WTC11 (cell line): ENCODE results near the gene CDC37L1. TPM values are rescaled to one million over a fixed set of nuclear protein-coding genes. Genes with fewer than 3 reads are reported as not detected.

Source experiments
- ATAC-seq: fragments of 200-7000 bp; cut with Tn5 transposase; 2 replicates; pipeline ENCODE4 v1.10.0; 2021; ENCODE audit warnings: mild to moderate bottlenecking, moderate library complexity
- CTCF ChIA-PET: fragments of 300-600 bp; sonication (Branson Sonifier 250); formaldehyde crosslinking; loops from one replicate; lab custom pipeline; 2021; ENCODE audit warnings: antibody characterized with exemption; lab: Charles Lee
- POLR2A ChIA-PET: fragments of 350-600 bp; sonication (Branson Sonifier 250); formaldehyde crosslinking; loops from one replicate; lab custom pipeline; 2021; ENCODE audit warnings: antibody characterized with exemption; lab: Charles Lee
- DNase-seq: peaks from one replicate; pipeline ENCODE4 v3.0.0; 2021; ENCODE audit warnings: low spot score
- H3K27ac Mint-ChIP-seq: 2 replicates; pipeline ENCODE4 v1.8.0; 2021; ENCODE audit warnings: mixed read lengths
- H3K27me3 Mint-ChIP-seq: 2 replicates; pipeline ENCODE4 v1.8.0; 2021; ENCODE audit warnings: low read depth, mild to moderate bottlenecking, moderate library complexity, mixed read lengths
- H3K36me3 Mint-ChIP-seq: 2 replicates; pipeline ENCODE4 v1.8.0; 2021; ENCODE audit warnings: mixed read lengths
- H3K4me1 Mint-ChIP-seq: 2 replicates; pipeline ENCODE4 v1.8.0; 2022; ENCODE audit warnings: mixed read lengths
- H3K4me3 Mint-ChIP-seq: 2 replicates; pipeline ENCODE4 v1.8.0; 2021; ENCODE audit warnings: mild to moderate bottlenecking, moderate library complexity, mixed read lengths
- H3K9me3 Mint-ChIP-seq: 2 replicates; pipeline ENCODE4 v1.8.0; 2021; ENCODE audit warnings: mixed read lengths
- ATF1 ChIP-seq: sonication (generic); formaldehyde crosslinking; IDR thresholded peaks from 2 replicates; pipeline ENCODE4 v1.8.1; 2023; ENCODE audit warnings: mild to moderate bottlenecking, moderate library complexity, missing genetic modification reagents
- FOXK1 ChIP-seq: sonication (generic); formaldehyde crosslinking; IDR thresholded peaks from 2 replicates; pipeline ENCODE4 v1.8.0; 2022; ENCODE audit warnings: mild to moderate bottlenecking, moderate library complexity, missing genetic modification reagents
- FOXP1 ChIP-seq: sonication (generic); formaldehyde crosslinking; IDR thresholded peaks from 2 replicates; pipeline ENCODE4 v1.8.0; 2022; ENCODE audit warnings: missing genetic modification reagents, mild to moderate bottlenecking, moderate library complexity, borderline replicate concordance
- GABPB1 ChIP-seq: sonication (generic); formaldehyde crosslinking; IDR thresholded peaks from 2 replicates; pipeline ENCODE4 v1.8.1; 2023; ENCODE audit warnings: mild to moderate bottlenecking, missing genetic modification reagents
- JUN ChIP-seq: sonication (generic); formaldehyde crosslinking; IDR thresholded peaks from 2 replicates; pipeline ENCODE4 v1.8.0; 2023; ENCODE audit warnings: mild to moderate bottlenecking, missing genetic modification reagents
- NFATC4 ChIP-seq: fragments of 250-450 bp; sonication (Bioruptor Pico); IDR thresholded peaks from 2 replicates; pipeline ENCODE4 v1.9.0; 2021; ENCODE audit warnings: mild to moderate bottlenecking
- NR1H2 ChIP-seq: sonication (generic); formaldehyde crosslinking; IDR thresholded peaks from 2 replicates; pipeline ENCODE4 v1.9.0; 2021; ENCODE audit warnings: mild to moderate bottlenecking, moderate library complexity, missing genetic modification reagents
- ZNF121 ChIP-seq: sonication (generic); formaldehyde crosslinking; IDR thresholded peaks from 2 replicates; pipeline ENCODE4 v1.8.0; 2023; ENCODE audit warnings: missing genetic modification reagents
- ZNF138 ChIP-seq: sonication (generic); formaldehyde crosslinking; conservative IDR thresholded peaks from 2 replicates; pipeline ENCODE4 v1.8.1; 2022; ENCODE audit warnings: mild to moderate bottlenecking, moderate library complexity, missing genetic modification reagents
- total RNA-seq: library from RNA; stranded (reverse); gene quantifications from 3 replicates; pipeline ENCODE4 v1.2.3, GENCODE V29; 2021
- TF ChIP-seq, protein P1 (sequence below): sonication (generic); formaldehyde crosslinking; IDR thresholded peaks from 2 replicates; pipeline ENCODE4 v1.8.0; 2022; ENCODE audit warnings: mild to moderate bottlenecking, missing genetic modification reagents
- TF ChIP-seq, protein P2 (sequence below): sonication (generic); formaldehyde crosslinking; conservative IDR thresholded peaks from 2 replicates; pipeline ENCODE4 v1.8.1; 2022; ENCODE audit warnings: mild to moderate bottlenecking, missing genetic modification reagents
- TF ChIP-seq, protein P3 (sequence below): sonication (generic); formaldehyde crosslinking; IDR thresholded peaks from 2 replicates; pipeline ENCODE4 v1.8.1; 2023; ENCODE audit warnings: mild to moderate bottlenecking, missing genetic modification reagents
- TF ChIP-seq, protein P4 (sequence below): fragments of 250-450 bp; sonication (Bioruptor Pico); IDR thresholded peaks from 2 replicates; pipeline ENCODE4 v2.1.2; 2022; ENCODE audit warnings: mild to moderate bottlenecking, moderate library complexity
- TF ChIP-seq, protein P5 (sequence below): fragments of 250-450 bp; sonication (Bioruptor Pico); IDR thresholded peaks from 2 replicates; pipeline ENCODE4 v1.9.0; 2021; ENCODE audit warnings: moderate library complexity, mild to moderate bottlenecking, inconsistent platforms, borderline replicate concordance
- TF ChIP-seq, protein P6 (sequence below): fragments of 250-450 bp; sonication (Bioruptor Pico); IDR thresholded peaks from 2 replicates; pipeline ENCODE4 v1.9.0; 2021; ENCODE audit warnings: mild to moderate bottlenecking
- TF ChIP-seq, protein P7 (sequence below): fragments of 250-450 bp; sonication (Bioruptor Pico); conservative IDR thresholded peaks from 2 replicates; pipeline ENCODE4 v1.9.0; 2021; ENCODE audit warnings: mild to moderate bottlenecking
- TF ChIP-seq, protein P8 (sequence below): fragments of 200-600 bp; IDR thresholded peaks from 2 replicates; pipeline ENCODE4 v1.8.0; 2022; ENCODE audit warnings: antibody characterized with exemption
- TF ChIP-seq, protein P9 (sequence below): sonication (generic); formaldehyde crosslinking; IDR thresholded peaks from 2 replicates; pipeline ENCODE4 v1.8.1; 2022; ENCODE audit warnings: mild to moderate bottlenecking, moderate library complexity, missing genetic modification reagents

CDC37L1 gene
- total RNA-seq, 1 experiment from 2014 or later = 20.1 TPM

DNA sequence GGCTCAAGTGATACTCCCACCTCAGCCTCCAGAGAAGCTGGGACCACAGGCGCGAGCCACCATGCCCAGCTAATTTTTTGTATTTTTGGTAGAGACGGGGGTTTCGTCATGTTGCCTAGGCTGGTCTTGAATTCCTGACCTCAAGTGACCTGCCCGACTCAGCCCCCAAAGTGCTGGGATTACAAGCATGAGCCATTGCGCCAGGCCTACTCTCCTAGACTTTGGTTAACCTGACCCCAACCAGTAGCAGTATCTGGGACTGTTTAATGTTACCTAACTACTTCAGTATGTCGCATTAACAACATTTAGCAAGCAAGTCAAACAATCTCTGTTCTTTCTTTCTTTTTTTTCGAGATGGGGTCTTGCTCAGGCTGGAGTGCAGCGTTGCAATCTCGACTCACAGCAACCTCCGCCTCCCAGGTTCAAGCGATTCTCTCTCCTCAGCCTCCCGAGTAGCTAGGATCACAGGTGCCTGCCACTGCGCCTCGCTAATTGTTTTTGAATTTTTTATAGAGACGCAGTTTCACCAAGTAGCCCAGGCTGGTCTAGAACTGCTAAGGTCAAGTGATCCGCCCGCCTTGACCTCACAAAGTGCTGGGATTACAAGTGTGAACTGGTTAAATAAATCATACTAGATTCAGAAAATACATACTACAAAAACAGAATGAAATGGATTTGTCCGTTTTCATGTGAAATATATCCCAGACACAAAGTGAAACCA is 59.7 kb downstream of the CDC37L1 start:
- no peak for TF ChIP-seq NFATC4 (CRISPR knock-in tag)
- TF ChIP-seq GABPB1 (CRISPR knock-in tag) = peak; percentile 22; the same call in 1 of the 2 replicates
- peaks cover 34% of the 10 kb centered on the region for H3K4me1 Mint-ChIP-seq
- ChIA-PET POLR2A (interaction anchor here (1.0 kb wide), 1 partner anchor 20 kb away, joined by 3 read pairs; no protein-coding TSS in a partner anchor), CTCF (no interaction called here)
- ATAC-seq = no peak
- no peaks in the 10 kb centered on the region for H3K36me3 Mint-ChIP-seq
- H3K27me3 Mint-ChIP-seq = no peaks in the 10 kb centered on the region
- H3K4me3 Mint-ChIP-seq = peak overlapping the region; percentile 84
- H3K27ac Mint-ChIP-seq = peak overlapping the region; percentile 68
- DNase-seq = no peak
- H3K9me3 Mint-ChIP-seq = no peaks in the 10 kb centered on the region

DNA sequence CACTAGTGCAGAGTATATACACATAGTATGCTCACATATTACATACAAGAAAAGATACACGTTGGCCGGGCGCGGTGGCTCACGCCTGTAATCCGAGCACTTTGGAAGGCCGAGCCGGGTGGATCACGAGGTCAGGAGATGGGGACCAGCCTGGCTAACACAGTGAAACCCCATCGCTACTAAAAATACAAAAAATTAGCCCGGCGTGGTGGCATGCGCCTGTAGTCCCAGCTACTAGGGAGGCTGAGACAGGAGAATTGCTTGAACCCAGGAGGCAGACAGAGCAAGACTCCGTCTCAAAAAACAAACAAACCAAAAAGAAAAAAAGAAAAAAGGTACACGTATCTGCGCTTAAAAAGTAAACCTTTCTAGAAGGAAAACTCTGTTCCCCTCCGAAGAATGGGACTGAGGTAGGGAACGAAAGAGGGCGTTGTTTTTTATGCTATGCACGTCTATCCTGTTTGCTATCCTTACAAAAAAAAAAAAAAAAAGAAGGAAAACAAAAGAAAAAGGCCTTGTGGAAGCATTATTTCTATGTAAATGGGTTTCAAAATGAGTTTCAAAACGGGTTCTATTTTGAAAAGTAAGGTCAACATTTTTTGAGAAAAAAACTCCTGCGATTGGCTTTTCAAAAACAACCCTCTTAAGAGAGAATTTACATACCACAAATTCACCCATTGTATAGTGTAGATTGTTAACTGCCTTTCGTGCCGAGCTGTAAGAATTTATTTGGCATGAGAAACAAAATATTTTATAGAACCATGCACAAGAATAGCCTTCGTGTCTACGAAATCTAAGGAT is 60.4 kb downstream of the CDC37L1 start:
- no peak for ATAC-seq
- POLR2A ChIA-PET = interaction anchor here (0.6 to 3.0 kb wide), 6 partner anchors 8 to 225 kb away, joined by 3 to 16 read pairs (median 5); partner anchors contain the start of genes CDC37L1 and RCL1

More for the DNA sequence above, 60.4 kb downstream of the CDC37L1 start:
- peak overlapping the region; percentile 84 for H3K4me3 Mint-ChIP-seq
- no peak for DNase-seq
- CTCF ChIA-PET = interaction anchor here (0.6 to 3.8 kb wide), 9 partner anchors 8 to 861 kb away, joined by 3 to 19 read pairs (median 3); partner anchors contain the start of genes CDC37L1 and PLPP6
- H3K27ac Mint-ChIP-seq = peak overlapping the region; percentile 91
- H3K9me3 Mint-ChIP-seq = peaks cover 6% of the 10 kb centered on the region; the same call in 1 of the 2 replicates
- TF ChIP-seq, protein P1, sequence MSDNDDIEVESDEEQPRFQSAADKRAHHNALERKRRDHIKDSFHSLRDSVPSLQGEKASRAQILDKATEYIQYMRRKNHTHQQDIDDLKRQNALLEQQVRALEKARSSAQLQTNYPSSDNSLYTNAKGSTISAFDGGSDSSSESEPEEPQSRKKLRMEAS = no peak
- TF ChIP-seq JUN (CRISPR knock-in tag) (no peak), ZNF121 (no peak), NR1H2 (CRISPR knock-in tag) (no peak), ZNF138 (CRISPR knock-in tag) (no peak), FOXP1 (CRISPR knock-in tag) (no peak), FOXK1 (CRISPR knock-in tag) (no peak), ATF1 (CRISPR knock-in tag) (no peak)
- TF ChIP-seq, protein P2, sequence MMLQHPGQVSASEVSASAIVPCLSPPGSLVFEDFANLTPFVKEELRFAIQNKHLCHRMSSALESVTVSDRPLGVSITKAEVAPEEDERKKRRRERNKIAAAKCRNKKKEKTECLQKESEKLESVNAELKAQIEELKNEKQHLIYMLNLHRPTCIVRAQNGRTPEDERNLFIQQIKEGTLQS (CRISPR knock-in tag) = no peak
- TF ChIP-seq, protein P3, sequence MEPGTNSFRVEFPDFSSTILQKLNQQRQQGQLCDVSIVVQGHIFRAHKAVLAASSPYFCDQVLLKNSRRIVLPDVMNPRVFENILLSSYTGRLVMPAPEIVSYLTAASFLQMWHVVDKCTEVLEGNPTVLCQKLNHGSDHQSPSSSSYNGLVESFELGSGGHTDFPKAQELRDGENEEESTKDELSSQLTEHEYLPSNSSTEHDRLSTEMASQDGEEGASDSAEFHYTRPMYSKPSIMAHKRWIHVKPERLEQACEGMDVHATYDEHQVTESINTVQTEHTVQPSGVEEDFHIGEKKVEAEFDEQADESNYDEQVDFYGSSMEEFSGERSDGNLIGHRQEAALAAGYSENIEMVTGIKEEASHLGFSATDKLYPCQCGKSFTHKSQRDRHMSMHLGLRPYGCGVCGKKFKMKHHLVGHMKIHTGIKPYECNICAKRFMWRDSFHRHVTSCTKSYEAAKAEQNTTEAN (CRISPR knock-in tag) = no peak
- TF ChIP-seq, protein P4, sequence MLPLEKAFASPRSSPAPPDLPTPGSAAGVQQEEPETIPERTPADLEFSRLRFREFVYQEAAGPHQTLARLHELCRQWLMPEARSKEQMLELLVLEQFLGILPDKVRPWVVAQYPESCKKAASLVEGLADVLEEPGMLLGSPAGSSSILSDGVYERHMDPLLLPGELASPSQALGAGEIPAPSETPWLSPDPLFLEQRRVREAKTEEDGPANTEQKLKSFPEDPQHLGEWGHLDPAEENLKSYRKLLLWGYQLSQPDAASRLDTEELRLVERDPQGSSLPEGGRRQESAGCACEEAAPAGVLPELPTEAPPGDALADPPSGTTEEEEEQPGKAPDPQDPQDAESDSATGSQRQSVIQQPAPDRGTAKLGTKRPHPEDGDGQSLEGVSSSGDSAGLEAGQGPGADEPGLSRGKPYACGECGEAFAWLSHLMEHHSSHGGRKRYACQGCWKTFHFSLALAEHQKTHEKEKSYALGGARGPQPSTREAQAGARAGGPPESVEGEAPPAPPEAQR (CRISPR knock-in tag) = no peak
- TF ChIP-seq, protein P5, sequence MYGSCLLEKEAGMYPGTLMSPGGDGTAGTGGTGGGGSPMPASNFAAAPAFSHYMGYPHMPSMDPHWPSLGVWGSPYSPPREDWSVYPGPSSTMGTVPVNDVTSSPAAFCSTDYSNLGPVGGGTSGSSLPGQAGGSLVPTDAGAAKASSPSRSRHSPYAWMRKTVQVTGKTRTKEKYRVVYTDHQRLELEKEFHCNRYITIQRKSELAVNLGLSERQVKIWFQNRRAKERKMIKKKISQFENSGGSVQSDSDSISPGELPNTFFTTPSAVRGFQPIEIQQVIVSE (CRISPR knock-in tag) = no peak
- TF ChIP-seq, protein P6, sequence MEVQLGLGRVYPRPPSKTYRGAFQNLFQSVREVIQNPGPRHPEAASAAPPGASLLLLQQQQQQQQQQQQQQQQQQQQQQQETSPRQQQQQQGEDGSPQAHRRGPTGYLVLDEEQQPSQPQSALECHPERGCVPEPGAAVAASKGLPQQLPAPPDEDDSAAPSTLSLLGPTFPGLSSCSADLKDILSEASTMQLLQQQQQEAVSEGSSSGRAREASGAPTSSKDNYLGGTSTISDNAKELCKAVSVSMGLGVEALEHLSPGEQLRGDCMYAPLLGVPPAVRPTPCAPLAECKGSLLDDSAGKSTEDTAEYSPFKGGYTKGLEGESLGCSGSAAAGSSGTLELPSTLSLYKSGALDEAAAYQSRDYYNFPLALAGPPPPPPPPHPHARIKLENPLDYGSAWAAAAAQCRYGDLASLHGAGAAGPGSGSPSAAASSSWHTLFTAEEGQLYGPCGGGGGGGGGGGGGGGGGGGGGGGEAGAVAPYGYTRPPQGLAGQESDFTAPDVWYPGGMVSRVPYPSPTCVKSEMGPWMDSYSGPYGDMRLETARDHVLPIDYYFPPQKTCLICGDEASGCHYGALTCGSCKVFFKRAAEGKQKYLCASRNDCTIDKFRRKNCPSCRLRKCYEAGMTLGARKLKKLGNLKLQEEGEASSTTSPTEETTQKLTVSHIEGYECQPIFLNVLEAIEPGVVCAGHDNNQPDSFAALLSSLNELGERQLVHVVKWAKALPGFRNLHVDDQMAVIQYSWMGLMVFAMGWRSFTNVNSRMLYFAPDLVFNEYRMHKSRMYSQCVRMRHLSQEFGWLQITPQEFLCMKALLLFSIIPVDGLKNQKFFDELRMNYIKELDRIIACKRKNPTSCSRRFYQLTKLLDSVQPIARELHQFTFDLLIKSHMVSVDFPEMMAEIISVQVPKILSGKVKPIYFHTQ (CRISPR knock-in tag) = no peak
- TF ChIP-seq, protein P7, sequence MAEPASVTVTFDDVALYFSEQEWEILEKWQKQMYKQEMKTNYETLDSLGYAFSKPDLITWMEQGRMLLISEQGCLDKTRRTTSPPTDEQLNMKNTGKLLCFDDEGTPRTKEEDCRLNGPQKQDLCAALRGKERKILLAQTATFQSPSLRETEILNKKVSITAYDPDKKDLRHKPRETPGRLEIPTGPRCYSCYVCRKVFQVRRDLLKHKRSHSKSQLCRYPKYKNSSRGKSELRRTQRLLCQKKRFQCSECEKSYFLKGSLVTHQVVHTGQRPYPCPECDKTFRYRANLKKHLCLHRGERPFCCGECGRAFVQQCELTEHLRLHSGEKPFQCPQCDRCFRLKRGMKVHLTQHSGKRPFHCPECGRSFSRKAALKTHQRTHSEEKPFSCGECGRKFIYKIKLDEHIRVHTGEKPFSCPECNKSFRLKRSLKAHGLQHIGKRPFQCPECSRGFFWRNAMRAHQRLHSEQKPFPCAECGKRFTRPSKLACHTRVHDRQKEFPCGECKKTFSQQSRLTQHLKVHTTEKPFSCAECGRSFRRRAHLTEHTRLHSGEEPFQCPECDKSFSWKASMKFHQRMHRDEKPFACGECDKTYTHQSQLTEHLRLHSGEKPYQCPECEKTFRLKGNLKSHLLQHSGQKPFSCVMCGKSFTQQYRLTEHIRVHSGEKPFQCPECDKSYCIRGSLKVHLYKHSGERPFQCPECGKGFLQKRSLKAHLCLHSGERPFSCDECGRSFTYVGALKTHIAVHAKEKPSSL = no peak
- TF ChIP-seq, protein P8, sequence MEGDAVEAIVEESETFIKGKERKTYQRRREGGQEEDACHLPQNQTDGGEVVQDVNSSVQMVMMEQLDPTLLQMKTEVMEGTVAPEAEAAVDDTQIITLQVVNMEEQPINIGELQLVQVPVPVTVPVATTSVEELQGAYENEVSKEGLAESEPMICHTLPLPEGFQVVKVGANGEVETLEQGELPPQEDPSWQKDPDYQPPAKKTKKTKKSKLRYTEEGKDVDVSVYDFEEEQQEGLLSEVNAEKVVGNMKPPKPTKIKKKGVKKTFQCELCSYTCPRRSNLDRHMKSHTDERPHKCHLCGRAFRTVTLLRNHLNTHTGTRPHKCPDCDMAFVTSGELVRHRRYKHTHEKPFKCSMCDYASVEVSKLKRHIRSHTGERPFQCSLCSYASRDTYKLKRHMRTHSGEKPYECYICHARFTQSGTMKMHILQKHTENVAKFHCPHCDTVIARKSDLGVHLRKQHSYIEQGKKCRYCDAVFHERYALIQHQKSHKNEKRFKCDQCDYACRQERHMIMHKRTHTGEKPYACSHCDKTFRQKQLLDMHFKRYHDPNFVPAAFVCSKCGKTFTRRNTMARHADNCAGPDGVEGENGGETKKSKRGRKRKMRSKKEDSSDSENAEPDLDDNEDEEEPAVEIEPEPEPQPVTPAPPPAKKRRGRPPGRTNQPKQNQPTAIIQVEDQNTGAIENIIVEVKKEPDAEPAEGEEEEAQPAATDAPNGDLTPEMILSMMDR = no peak
- TF ChIP-seq, protein P9, sequence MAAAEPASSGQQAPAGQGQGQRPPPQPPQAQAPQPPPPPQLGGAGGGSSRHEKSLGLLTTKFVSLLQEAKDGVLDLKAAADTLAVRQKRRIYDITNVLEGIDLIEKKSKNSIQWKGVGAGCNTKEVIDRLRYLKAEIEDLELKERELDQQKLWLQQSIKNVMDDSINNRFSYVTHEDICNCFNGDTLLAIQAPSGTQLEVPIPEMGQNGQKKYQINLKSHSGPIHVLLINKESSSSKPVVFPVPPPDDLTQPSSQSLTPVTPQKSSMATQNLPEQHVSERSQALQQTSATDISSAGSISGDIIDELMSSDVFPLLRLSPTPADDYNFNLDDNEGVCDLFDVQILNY (CRISPR knock-in tag) = no peak
- H3K4me1 Mint-ChIP-seq = peaks cover 34% of the 10 kb centered on the region
- no peaks in the 10 kb centered on the region for H3K36me3 Mint-ChIP-seq
- H3K27me3 Mint-ChIP-seq = no peaks in the 10 kb centered on the region
